ENCODE data around the gene ZCCHC10. TPM values are rescaled to one million over a fixed set of nuclear protein-coding genes. Genes with fewer than 3 reads are reported as not detected.

Gene ZCCHC10
- total RNA-seq, 4 donors from 2014 or later: 8.9 to 28.9 (median 18.5) TPM

DNA sequence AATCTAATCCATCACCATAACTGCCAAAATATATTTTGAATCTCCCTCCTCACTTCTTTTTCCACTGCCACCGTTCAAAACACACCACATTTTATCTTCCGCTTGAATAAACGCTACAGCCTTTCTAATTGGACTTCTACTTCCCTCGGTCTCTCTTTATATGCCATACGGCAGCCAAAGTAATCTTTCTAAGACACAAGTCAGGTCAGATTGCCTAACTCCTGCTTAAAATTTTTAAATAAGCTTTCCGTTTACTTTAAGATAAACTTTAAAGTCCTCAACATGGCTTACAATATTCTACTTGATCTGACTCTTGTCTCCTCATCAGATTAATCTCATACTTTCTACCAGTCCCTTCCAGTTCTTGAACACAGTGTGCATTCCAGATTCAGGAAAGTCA lies 72.6 kb downstream of the ZCCHC10 start:
- intact Hi-C loops (cut with DNase I; ENCODE audit: low total_unique reads) (no loop called here), in situ Hi-C loops (cut with MboI; ENCODE audit: low sequenced_read_pairs in 4 of 4) (no loop called here)
- no peak for ATAC-seq

DNA sequence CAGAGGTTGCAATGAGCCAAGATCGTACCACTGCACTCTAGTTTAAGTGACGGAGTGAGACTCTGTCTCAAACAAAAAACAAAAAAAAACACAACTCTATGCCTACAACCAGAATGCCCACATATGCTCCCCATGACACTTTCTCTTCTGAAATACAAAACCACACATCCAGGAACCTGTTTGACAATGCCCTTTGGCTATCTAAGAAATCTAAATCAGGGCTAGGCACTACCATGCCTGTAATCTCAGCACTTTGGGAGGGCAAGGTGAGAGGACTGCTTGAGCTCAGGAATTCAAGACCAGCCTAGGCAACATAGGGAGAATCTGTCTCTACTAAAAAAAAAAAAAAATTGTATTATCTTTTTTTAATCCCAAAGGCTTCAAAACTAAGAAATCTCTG lies 73.5 kb downstream of the ZCCHC10 start:
- TF ChIP-seq CTCF (IDR thresholded peaks at IDR 0.05 in 4 of 5, conservative IDR thresholded peaks at IDR 0.05 in 1 of 5) (no peak), POLR2A (IDR thresholded peaks at IDR 0.05) (no peak)
- H3K36me3 ChIP-seq: no peaks in the 10 kb centered on the region
- H3K27me3 ChIP-seq: no peaks in the 10 kb centered on the region
- no peaks in the 10 kb centered on the region for H3K9me3 ChIP-seq
- no peak overlapping the region for H3K27ac ChIP-seq
- peaks cover 29 to 31% of the 10 kb centered on the region in 2 donors for H3K4me1 ChIP-seq
- no peak overlapping the region for H3K4me3 ChIP-seq
- intact Hi-C loops (cut with DNase I; ENCODE audit: low total_unique reads): no loop called here
- DNase-seq (no peak), ATAC-seq (no peak)
- in situ Hi-C loops (cut with MboI; ENCODE audit: low sequenced_read_pairs in 4 of 4): no loop called here

More for the DNA sequence above, 72.6 kb downstream of the ZCCHC10 start:
- H3K27ac ChIP-seq: no peak overlapping the region
- no peaks in the 10 kb centered on the region for H3K27me3 ChIP-seq
- H3K36me3 ChIP-seq: no peaks in the 10 kb centered on the region
- no peaks in the 10 kb centered on the region for H3K9me3 ChIP-seq
- DNase-seq: no peak
- peaks cover 30 to 33% of the 10 kb centered on the region in 2 donors for H3K4me1 ChIP-seq
- TF ChIP-seq CTCF (IDR thresholded peaks at IDR 0.05 in 4 of 5, conservative IDR thresholded peaks at IDR 0.05 in 1 of 5): no peak
- no peak for TF ChIP-seq POLR2A (IDR thresholded peaks at IDR 0.05)
- H3K4me3 ChIP-seq: no peak overlapping the region

- Histone ChIP-seq H3K27me3 (no peaks in the 10 kb centered on the region), H3K36me3 (no peaks in the 10 kb centered on the region), H3K9me3 (no peaks in the 10 kb centered on the region), H3K27ac (no peak overlapping the region), H3K4me3 (no peak overlapping the region), H3K4me1 (peaks cover 29 to 33% of the 10 kb centered on the region in 2 donors)
- no peak for TF ChIP-seq POLR2A (IDR thresholded peaks at IDR 0.05)
- no peak for TF ChIP-seq CTCF (IDR thresholded peaks at IDR 0.05 in 4 of 5, conservative IDR thresholded peaks at IDR 0.05 in 1 of 5)
- in situ Hi-C loops (cut with MboI; ENCODE audit: low sequenced_read_pairs in 4 of 4): no loop called here
- intact Hi-C loops (cut with DNase I; ENCODE audit: low total_unique reads): no loop called here
- DNase-seq (no peak), ATAC-seq (no peak)
These were observed 74.5 kb downstream of the ZCCHC10 start for GRCh38 chr5:132951897-132952296.

- no peak for ATAC-seq
- no peak overlapping the region for H3K27ac ChIP-seq
- no peaks in the 10 kb centered on the region for H3K36me3 ChIP-seq
- in situ Hi-C loops (cut with MboI; ENCODE audit: low sequenced_read_pairs in 4 of 4) (no loop called here), intact Hi-C loops (cut with DNase I; ENCODE audit: low total_unique reads) (no loop called here)
- DNase-seq: no peak
- H3K4me3 ChIP-seq: no peak overlapping the region
- H3K4me1 ChIP-seq: peaks cover 20 to 30% of the 10 kb centered on the region in 2 donors
- no peaks in the 10 kb centered on the region for H3K27me3 ChIP-seq
- TF ChIP-seq POLR2A (IDR thresholded peaks at IDR 0.05): no peak
- no peak for TF ChIP-seq CTCF (IDR thresholded peaks at IDR 0.05 in 4 of 5, conservative IDR thresholded peaks at IDR 0.05 in 1 of 5)
- H3K9me3 ChIP-seq: no peaks in the 10 kb centered on the region
These were observed 77.2 kb downstream of the ZCCHC10 start for GRCh38 chr5:132949136-132949535.

DNA sequence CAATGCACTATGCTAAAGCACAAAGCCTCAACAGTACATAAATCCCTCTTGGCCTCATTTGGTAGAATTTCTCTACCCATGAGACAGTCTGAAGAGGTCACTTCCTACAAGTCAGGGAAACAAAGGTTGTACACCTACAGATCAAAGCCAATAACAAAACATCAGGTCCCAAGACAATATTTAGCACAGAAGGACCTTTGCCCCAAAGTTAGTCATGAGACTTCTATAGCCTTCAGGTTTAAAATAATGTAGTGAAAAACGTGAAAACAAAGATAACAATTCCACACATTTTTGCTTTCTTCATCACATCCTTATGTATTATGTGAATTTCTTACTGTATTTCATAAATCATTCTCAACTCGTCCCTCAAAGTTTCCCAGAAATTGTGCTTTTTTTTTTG lies 78.7 kb downstream of the ZCCHC10 start:
- ATAC-seq (no peak), DNase-seq (no peak)
- H3K36me3 ChIP-seq: no peaks in the 10 kb centered on the region
- H3K27ac ChIP-seq: no peak overlapping the region
- H3K9me3 ChIP-seq: no peaks in the 10 kb centered on the region
- peaks cover 18 to 23% of the 10 kb centered on the region in 2 donors for H3K4me1 ChIP-seq
- TF ChIP-seq CTCF (IDR thresholded peaks at IDR 0.05 in 4 of 5, conservative IDR thresholded peaks at IDR 0.05 in 1 of 5) (no peak), POLR2A (IDR thresholded peaks at IDR 0.05) (no peak)
- intact Hi-C loops (cut with DNase I; ENCODE audit: low total_unique reads): no loop called here
- no peak overlapping the region for H3K4me3 ChIP-seq
- in situ Hi-C loops (cut with MboI; ENCODE audit: low sequenced_read_pairs in 4 of 4): no loop called here
- no peaks in the 10 kb centered on the region for H3K27me3 ChIP-seq

Data from gastrocnemius medialis (tissue), 4 donors.